ENCODE results near the gene CRYGN. TPM values are rescaled to one million over a fixed set of nuclear protein-coding genes. Genes with fewer than 3 reads are reported as not detected.

CRYGN gene
- total and polyA plus RNA-seq, 2 experiments from 2014 or later = not detected

DNA sequence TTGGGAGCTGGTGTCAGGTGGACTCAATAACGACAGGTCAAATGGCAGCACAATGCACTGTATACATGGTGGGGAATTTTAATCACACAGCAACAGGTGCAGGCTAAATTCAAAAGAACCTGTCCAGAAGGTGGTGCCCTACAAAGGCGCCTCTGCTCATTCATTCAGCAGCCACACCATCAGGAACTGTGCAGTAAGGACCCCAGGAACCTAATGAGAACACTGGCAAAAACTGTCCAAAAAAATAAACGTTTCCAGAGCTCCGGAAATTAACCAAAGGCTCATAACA is 21.9 kb upstream of the CRYGN start:
- Histone ChIP-seq H4K20me1 (ENCODE audit: insufficient read depth) (no peaks in the 10 kb centered on the region), H3K9me2 (ENCODE audit: insufficient read depth) (no peaks in the 10 kb centered on the region), H3K27ac (no peak overlapping the region), H3K36me3 (ENCODE audit: low read depth) (peaks cover 26% of the 10 kb centered on the region), H3K9ac (no peak overlapping the region), H3F3A (ENCODE audit: insufficient read depth) (peaks cover 42% of the 10 kb centered on the region), H3K4me2 (ENCODE audit: unreplicated experiment) (no peak overlapping the region), H3K27me3 (replicated peaks; ENCODE audit: insufficient read depth) (no peaks in the 10 kb centered on the region), H2AFZ (no peak overlapping the region), H3K4me1 (ENCODE audit: insufficient read depth) (peaks cover 20% of the 10 kb centered on the region), H3K4me3 (no peak overlapping the region), H3K9me3 (ENCODE audit: low read depth) (no peaks in the 10 kb centered on the region), H3K79me2 (ENCODE audit: insufficient read depth) (no peaks in the 10 kb centered on the region)
- no peak for DNase-seq
- 60 to 65% methylated on average over 4 of the region's 4 CpGs for WGBS, 2 experiments (ENCODE audit: low coverage in 1 of 2, low lambda C conversion rate in 2 of 2, missing lambda C conversion rate in 2 of 2)
- no peak for TF ChIP-seq EZH2phosphoT487 (IDR thresholded peaks at IDR 0.05; ENCODE audit: insufficient read depth, low read depth)
- no peak for TF ChIP-seq EZH2 (IDR thresholded peaks at IDR 0.05; ENCODE audit: insufficient read depth, poor library complexity, severe bottlenecking)
- in situ Hi-C loops (cut with MboI) = no loop called here

DNA sequence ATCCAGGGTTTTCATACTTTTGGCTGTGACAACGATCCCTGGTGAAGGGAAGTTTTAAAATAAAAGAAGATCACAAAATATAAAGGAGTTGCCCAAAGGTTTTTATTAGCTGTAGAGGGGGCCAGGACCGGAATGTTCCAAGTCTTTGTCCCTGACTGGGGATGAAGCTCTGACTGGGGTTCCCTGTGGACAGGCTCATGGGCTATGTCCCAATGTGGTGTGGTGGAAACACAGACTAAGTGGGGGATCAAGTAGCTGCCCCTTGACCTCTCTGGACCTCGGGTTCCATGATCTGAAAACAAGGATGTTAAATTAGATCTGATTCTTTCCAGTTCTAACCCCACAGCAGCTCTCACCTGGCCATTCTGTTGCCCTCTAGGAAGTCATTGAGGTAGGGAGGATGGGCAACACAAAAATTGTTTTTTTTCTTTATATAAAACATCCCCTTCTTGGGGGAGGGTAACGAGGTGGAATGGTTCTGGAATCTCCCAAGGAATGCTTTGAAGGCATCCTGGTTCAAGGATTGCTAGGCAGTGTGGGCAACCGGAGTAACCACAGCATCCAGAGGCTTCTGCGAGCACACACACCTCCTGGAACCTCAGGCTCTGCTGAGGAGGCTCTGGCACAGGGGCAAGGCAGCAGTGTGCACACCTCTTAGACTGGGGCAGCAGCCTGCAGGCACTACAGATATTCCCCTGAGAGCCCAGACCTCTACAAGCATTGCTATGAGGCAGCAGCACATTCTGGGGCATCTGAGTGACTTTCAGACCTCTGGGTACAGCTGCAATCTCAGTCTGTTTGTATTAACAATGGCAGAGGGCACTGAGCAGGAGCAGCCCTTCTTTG is 21.4 kb upstream of the CRYGN start:
- Histone ChIP-seq H3K4me2 (ENCODE audit: unreplicated experiment) (peak overlapping the region; percentile 78), H3K27me3 (replicated peaks; ENCODE audit: insufficient read depth) (no peaks in the 10 kb centered on the region), H3K9me3 (ENCODE audit: low read depth) (no peaks in the 10 kb centered on the region), H4K20me1 (ENCODE audit: insufficient read depth) (no peaks in the 10 kb centered on the region), H3K27ac (no peak overlapping the region), H3K36me3 (ENCODE audit: low read depth) (peaks cover 26% of the 10 kb centered on the region), H3K9me2 (ENCODE audit: insufficient read depth) (no peaks in the 10 kb centered on the region), H3K4me3 (no peak overlapping the region), H3K9ac (no peak overlapping the region), H3K79me2 (ENCODE audit: insufficient read depth) (no peaks in the 10 kb centered on the region), H3F3A (ENCODE audit: insufficient read depth) (peaks cover 42% of the 10 kb centered on the region), H2AFZ (no peak overlapping the region), H3K4me1 (ENCODE audit: insufficient read depth) (peaks cover 20% of the 10 kb centered on the region)
- WGBS, 2 experiments (ENCODE audit: low coverage in 1 of 2, low lambda C conversion rate in 2 of 2, missing lambda C conversion rate in 2 of 2) = 68 to 70% methylated on average over 6 of the region's 6 CpGs
- no peak for TF ChIP-seq EZH2phosphoT487 (IDR thresholded peaks at IDR 0.05; ENCODE audit: insufficient read depth, low read depth)
- no peak for TF ChIP-seq EZH2 (IDR thresholded peaks at IDR 0.05; ENCODE audit: insufficient read depth, poor library complexity, severe bottlenecking)
- DNase-seq = no peak
- in situ Hi-C loops (cut with MboI) = no loop called here

DNA sequence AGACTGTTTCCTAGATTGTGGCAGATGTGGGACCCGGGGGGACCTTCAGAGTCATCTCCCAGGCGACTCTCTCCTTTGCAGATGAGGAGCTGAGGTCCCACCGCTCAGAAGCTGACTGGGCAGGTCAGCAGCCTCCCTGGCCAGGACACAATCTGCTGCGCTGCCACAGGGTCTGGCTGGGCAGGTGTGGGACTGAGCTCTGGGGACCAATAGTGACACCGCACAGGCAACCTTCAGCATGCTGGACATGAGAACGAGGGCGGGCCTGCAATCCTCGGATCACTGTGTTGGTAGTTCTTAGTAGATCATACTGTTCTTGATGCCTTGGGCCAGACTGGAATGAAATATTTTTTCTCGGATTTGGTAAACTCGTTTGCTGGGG is 20.5 kb upstream of the CRYGN start:
- Histone ChIP-seq H2AFZ (peak overlapping the region; percentile 70), H3K9me2 (ENCODE audit: insufficient read depth) (no peaks in the 10 kb centered on the region), H3K4me2 (ENCODE audit: unreplicated experiment) (peak overlapping the region; percentile 78), H3F3A (ENCODE audit: insufficient read depth) (peaks cover 42% of the 10 kb centered on the region), H3K27me3 (replicated peaks; ENCODE audit: insufficient read depth) (no peaks in the 10 kb centered on the region), H3K79me2 (ENCODE audit: insufficient read depth) (no peaks in the 10 kb centered on the region), H3K9ac (peak overlapping the region; percentile 46), H3K4me3 (peak overlapping the region; percentile 62), H3K9me3 (ENCODE audit: low read depth) (no peaks in the 10 kb centered on the region), H4K20me1 (ENCODE audit: insufficient read depth) (no peaks in the 10 kb centered on the region), H3K36me3 (ENCODE audit: low read depth) (peaks cover 23% of the 10 kb centered on the region), H3K4me1 (ENCODE audit: insufficient read depth) (peaks cover 20% of the 10 kb centered on the region), H3K27ac (peak overlapping the region; percentile 55)
- TF ChIP-seq EZH2 (IDR thresholded peaks at IDR 0.05; ENCODE audit: insufficient read depth, poor library complexity, severe bottlenecking) (no peak), EZH2phosphoT487 (IDR thresholded peaks at IDR 0.05; ENCODE audit: insufficient read depth, low read depth) (no peak)
- peak; percentile 43 for DNase-seq
- in situ Hi-C loops (cut with MboI) = no loop called here
- 11 to 13% methylated on average over 10 of the region's 10 CpGs for WGBS, 2 experiments (ENCODE audit: low coverage in 1 of 2, low lambda C conversion rate in 2 of 2, missing lambda C conversion rate in 2 of 2)

DNA sequence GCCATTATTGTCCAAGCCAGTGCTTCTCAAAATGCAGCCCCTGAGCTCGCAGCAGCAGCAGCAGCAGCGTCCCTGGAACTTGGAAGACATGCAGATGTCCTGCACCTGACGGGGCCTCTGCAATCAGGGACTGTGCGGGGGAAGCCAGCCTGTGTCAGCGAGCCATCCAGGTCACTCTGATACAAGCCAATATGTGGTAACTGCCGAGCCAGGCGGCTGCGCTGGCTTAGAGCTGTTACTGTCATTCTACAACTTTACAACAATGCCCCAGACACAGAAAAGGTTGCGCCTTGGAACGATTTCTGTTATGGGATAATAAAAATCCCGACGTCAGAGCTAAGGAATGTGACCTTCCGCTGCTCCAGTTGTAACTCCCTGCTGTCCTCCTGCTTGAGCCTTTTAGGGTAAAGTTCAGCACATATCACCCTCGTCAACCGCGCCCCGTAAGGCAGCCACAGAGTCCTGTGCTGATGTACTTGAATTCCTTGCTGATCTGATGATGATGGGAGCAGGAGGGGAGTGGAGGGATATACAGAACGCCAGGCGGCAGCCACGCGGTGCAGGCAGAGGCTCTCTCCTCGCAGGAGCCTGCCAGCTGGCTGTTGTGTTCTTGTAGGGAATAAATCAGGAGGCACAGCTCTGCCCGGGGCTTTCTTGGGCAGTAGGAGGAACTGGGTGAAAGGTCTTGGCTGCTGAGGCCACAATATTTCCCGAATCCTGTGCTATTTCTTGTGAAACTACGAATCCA is 20.0 kb upstream of the CRYGN start:
- in situ Hi-C loops (cut with MboI) = loop anchor here (10.0 kb wide), 1 partner anchor 305 kb away; no protein-coding TSS in a partner anchor

More for the DNA sequence above, 20.0 kb upstream of the CRYGN start:
- no peaks in the 10 kb centered on the region for H3K79me2 ChIP-seq (ENCODE audit: insufficient read depth)
- no peaks in the 10 kb centered on the region for H4K20me1 ChIP-seq (ENCODE audit: insufficient read depth)
- peak overlapping the region; percentile 62 for H3K4me3 ChIP-seq
- 1 to 2% methylated on average over 23 to 25 of the region's 25 CpGs for WGBS, 2 experiments (ENCODE audit: low coverage in 1 of 2, low lambda C conversion rate in 2 of 2, missing lambda C conversion rate in 2 of 2)
- peak overlapping the region; percentile 46 for H3K9ac ChIP-seq
- peak; percentile 89 for DNase-seq
- H3K27ac ChIP-seq = peak overlapping the region; percentile 55
- peak overlapping the region; percentile 78 for H3K4me2 ChIP-seq (ENCODE audit: unreplicated experiment)
- no peaks in the 10 kb centered on the region for H3K27me3 ChIP-seq (replicated peaks; ENCODE audit: insufficient read depth)
- H2AFZ ChIP-seq = peak overlapping the region; percentile 70
- H3F3A ChIP-seq (ENCODE audit: insufficient read depth) = peaks cover 42% of the 10 kb centered on the region
- H3K4me1 ChIP-seq (ENCODE audit: insufficient read depth) = peaks cover 20% of the 10 kb centered on the region
- TF ChIP-seq EZH2phosphoT487 (IDR thresholded peaks at IDR 0.05; ENCODE audit: insufficient read depth, low read depth) (no peak), EZH2 (IDR thresholded peaks at IDR 0.05; ENCODE audit: insufficient read depth, poor library complexity, severe bottlenecking) (no peak)
- H3K9me3 ChIP-seq (ENCODE audit: low read depth) = no peaks in the 10 kb centered on the region
- no peaks in the 10 kb centered on the region for H3K9me2 ChIP-seq (ENCODE audit: insufficient read depth)
- peaks cover 18% of the 10 kb centered on the region for H3K36me3 ChIP-seq (ENCODE audit: low read depth)

Data from GM23248 (cell line).